Vagina (tissue), 2 donors: ENCODE measurements around the gene ZNF211.

Experiments used
- CTCF ChIP-seq, 3 experiments: fragments of 450-650 bp in 2 of 3; fragments of 200-600 bp in 1 of 3; sonication (generic) in 1 of 3; IDR thresholded peaks; one replicate each; pipeline ENCODE4 v1.5.1; 2017 to 2019; ENCODE audit warnings: antibody characterized with exemption in 3 of 3, mild to moderate bottlenecking in 2 of 3, moderate library complexity in 2 of 3
- POLR2A ChIP-seq, 2 donors: fragments of 450-650 bp; IDR thresholded peaks; one replicate each; pipeline ENCODE4 v1.6.1; 2017; ENCODE audit warnings: antibody characterized with exemption in 2 of 2, mild to moderate bottlenecking in 2 of 2, moderate library complexity in 2 of 2
- POLR2AphosphoS5 ChIP-seq, 2 donors: sonication (generic); formaldehyde crosslinking; IDR thresholded peaks; one replicate each; pipeline ENCODE4 v1.9.0; 2017; ENCODE audit warnings: antibody characterized with exemption in 2 of 2, mild to moderate bottlenecking in 2 of 2, low read depth in 1 of 2; ENCODE audit not compliant: insufficient read depth in 1 of 2

GRCh38 chr19:57651654-57651996 is 18.7 kb downstream of the ZNF211 start:
- TF ChIP-seq CTCF (IDR thresholded peaks at IDR 0.05) (no peak), POLR2AphosphoS5 (IDR thresholded peaks at IDR 0.05; ENCODE audit: insufficient read depth in 1 of 2, low read depth in 1 of 2) (no peak), POLR2A (IDR thresholded peaks at IDR 0.05) (no peak)
